CD4-positive, alpha-beta T cell treated with Interleukin-15 for 4 hours (primary cell): Measurements from ENCODE around the gene MLIP.
"Not testable (repeated sequence)": the region's sequence is repeated elsewhere in the genome, so short reads cannot be mapped to it uniquely, and the experiment has no call there.

Experiments
- DNase-seq: peaks from one replicate; pipeline ENCODE4 v3.0.0-alpha.2; 2020; ENCODE audit warnings: low spot score

Gene MLIP

GRCh38 chr6:54234539-54234938 is 123.3 kb downstream of the MLIP start:
- no peak for DNase-seq

- no peak for DNase-seq
Observed at GRCh38 chr6:54236984-54237383, 125.7 kb downstream of the MLIP start.

DNA sequence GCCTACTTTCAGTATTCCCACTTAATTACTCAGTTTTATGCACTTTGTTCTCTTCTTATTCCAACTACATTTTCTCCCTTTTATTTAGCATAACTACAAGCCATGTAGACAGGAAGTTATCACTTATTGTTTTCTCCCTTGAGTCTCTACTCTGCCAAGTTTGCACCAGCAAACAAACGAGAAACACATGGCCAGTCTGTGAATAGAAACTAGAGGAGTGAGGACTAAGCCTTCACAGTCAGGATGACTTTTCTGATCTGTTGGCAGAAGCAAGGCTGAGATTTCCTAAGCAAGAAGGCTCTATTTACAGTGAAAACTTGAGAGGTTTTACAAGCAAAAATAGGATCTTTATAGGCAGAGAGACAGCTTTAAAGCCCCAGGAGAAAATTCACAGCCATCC is 127.2 kb downstream of the MLIP start:
- no peak for DNase-seq

DNA sequence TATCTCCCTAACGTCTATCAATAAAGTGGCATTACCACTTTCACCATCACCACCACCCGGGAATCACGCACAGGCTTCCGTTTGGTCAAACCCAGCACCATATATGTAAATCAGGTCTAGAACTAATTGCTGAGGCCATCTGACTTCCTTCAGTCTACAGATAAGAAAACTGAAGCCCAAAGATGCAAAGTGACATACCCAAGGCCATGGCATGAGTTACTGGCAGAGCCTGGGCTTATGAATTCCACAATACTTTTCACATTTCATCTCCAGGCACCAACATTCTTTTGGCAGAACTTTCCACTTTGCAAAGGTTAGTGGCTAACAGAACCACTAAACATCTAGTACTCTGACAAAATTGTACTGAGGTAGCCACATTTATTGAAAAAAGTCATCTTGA is 132.5 kb downstream of the MLIP start:
- no peak for DNase-seq

- DNase-seq: no peak
Observed at GRCh38 chr6:54244430-54244829, 133.2 kb downstream of the MLIP start.

GRCh38 chr6:54245265-54245664 is 134.0 kb downstream of the MLIP start:
- no peak for DNase-seq

DNA sequence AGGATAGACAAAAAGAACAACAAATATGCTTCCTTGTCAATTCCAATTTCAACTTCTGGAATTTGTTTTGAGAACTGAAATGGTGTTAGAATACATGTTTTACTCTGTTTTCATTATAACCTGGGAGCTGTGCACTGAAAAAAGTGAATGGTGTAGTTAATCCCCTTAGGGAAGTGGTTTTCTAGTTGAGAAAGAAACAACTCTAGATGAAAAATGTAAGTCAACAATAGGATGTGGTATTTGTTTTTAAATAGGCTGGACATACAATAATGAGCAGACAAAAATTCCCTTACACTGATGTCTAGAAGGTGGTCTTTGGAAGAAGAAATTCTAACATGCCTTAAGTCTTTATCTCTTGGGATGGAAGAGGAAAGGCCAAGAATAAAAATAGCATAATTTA is 137.1 kb downstream of the MLIP start:
- DNase-seq: no peak

DNA sequence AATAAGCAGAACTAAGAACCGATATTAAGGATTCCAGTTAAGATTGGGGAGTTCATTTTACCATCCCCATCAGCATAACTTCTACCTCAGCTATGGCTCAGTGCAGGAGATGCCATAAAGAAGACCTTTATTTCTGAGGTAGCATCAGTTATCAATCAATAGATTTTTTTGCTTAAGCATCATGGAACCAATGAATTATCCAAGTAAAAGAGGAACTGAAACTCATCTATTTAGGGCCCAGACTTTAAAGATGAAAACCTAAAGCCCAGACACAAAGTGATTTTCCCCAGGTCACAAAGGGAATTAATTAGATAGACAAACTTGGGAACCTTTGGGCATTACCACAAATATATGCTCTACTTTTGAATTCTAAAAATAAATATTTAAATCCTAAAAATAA is 137.8 kb downstream of the MLIP start:
- DNase-seq: no peak

DNA sequence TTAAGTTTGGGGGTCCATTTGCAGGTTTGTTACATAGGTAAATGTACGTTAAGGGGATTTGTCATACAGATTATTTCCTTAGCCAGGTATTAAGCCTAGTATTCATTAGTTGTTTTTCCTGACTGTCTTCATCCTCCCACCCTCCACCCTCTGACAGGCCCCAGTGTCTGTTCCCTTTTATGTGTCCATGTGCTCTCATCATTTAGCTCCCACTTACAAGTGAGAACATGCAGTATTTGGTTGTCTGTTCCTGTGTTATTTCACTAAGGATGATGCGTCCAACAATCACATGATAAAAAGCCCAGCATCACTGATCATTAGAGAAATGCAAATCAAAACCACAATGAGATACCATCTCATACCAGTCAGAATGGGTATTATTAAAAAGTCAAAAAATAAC is 138.6 kb downstream of the MLIP start:
- DNase-seq: not testable (repeated sequence)

DNA sequence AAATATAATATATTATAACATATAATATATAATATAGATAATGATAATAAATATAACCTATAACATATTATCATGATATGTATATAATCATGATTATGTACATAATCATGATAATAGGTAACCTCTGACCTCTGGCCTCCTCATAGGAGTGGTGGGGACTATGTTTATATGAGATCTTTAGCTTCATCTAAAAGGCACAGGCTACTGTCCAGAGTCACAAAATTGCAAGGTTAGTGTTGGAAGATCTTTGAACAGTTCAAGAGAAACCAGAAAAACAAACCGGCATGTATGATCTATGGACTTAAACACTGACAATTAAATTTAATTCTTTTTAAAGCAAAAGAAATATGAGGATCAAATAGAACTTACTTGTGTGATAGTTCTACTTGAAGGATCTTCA is 141.3 kb downstream of the MLIP start:
- DNase-seq: no peak

- no peak for DNase-seq
Observed at GRCh38 chr6:54252916-54253315, 141.7 kb downstream of the MLIP start.

DNA sequence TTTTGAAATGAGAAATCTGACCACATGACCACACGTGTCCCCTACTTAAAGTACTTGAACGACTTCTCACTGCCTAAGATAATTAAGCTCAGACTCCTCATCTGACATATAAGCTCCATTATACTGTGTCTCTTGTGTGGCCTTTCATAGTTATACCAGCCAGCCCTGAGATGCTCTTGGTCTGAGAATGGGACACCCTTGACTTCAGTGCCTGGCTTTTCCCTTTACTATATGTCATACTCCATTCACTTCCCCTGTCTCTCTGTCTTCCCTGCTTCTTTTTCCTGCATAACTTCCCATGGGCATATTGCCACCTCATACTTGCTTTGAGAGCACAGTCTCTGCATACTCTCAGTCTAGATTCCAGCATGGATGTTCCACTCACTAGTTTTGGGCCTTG is 143.6 kb downstream of the MLIP start:
- DNase-seq: no peak

DNA sequence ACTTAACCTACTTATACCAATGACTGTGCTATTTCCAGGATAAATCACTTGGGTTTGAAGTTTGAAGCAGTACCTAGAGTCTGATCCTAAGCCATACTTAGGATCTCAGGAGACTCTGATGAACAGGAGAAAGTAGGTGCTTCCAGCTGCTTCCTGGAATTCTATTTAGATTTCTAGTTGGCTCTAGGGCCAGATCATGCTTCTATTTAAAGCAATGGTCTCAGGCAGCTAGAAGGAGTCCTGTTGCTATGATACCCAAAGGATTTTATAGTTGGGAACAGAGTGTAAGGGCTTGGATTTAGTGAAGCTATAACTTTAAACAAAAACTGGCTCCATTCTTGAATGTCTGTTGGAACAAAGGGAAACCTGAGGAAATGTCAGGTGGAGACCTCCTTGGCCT is 144.6 kb downstream of the MLIP start:
- no peak for DNase-seq

DNA sequence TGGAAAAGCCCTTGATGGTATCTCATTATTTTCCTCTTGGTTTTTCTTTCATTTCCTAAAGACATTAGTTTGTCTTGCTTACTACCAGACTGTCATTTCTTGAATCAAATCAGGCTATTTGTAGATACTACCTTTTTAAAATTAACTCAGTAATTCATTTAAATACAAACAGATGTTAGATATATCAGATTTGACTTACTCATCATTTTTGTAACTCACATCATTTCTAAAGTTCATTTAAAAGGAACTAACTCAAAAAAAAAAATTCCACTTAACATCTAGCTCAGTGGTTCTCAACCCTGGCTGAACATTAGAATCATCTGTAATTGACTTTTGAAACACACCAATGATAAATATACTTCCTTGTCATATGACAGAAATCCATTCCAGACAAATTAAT is 148.8 kb downstream of the MLIP start:
- no peak for DNase-seq

DNA sequence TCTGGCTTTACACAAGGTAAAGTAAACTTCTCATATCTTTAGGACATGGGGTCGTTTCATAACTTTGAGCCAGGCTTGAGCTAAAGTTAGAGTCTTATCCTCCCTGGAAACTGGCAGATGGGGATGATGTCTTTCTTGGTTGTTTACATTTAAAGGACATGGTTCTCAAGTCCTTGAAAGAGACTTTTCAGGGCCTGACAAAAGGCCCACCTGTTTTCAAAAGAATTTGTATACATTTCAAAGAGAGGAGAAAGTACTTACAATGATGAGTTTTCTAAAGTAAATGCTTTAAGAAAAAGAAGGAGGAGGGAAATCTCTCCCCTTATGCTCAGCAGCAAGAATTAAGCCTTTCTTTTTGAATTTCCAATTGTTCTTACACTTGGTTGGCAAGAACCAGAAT is 151.3 kb downstream of the MLIP start:
- DNase-seq: no peak

DNA sequence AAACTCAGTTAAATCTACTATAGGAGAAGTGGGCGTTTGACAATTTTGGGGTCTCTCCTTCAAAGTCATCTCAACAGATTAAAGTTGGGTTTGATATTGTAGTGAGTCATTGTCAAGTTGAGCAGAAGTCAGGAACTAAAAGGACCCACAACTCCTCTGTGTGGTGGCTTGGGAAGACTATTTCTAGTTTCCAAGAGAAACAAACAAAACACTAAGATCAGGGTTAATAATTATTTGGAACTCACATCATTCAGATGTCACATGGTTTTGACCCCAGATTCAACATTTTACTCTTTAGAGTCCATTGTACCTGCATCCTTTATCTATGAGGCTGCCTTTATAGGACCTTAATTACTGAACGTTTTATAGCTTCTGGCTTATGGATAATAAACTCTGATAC is 151.7 kb downstream of the MLIP start:
- DNase-seq: no peak

DNA sequence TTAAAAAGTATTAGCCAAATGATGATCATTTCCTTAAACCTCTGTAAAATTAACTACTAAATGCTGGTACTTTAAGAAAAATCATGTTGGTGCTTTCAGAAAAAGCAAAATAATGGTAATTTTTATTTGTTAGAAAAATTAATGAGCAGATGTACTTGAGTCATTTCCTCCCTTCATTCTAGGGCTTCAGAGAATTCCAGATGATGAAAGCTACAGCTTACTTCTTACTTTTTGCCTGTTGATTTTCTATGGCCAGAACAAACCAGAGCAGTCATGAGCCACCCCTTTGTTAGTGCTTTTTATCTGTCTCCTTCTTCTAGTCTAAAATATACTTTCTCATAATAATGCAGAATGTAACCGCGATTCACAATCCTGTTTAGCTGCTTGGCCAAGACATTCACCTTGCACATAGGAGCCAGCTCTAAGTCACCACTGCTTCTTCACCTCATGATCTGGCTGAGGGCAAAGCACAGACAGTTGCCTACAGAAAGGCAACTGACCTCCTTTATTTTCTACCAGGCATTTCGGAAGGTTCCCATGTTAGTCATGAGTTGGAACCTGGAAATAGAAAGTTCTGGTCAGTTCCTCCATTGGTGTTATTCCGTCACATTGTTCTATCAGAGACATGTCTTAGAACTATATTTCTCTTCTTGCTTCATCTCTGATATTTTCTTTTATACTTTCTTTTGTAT is 153.5 kb downstream of the MLIP start:
- no peak for DNase-seq

DNA sequence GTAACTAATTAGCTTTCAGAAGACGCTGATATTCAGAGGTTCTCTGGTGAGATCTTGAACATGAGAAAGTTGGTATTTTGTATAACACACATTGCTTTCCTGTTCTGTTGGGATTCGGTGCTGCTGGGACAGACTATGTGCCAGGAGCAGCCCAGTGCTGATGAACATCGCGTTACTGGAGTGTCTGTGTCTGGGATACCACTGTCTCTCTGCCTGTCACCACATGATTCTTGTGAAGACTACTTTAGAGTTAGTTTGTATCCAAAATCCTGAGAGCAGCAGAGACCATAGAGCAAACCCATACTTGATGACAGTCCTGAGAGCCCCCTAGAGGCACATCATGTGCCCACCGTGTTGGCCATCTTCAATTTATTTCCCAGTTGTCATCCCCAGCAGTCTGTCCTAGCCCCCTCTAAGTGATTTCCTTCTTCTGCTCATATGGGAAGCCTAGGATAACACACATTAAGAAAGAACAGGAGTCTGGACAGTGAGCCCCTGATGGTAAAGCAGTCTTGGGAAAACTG is 155.2 kb downstream of the MLIP start:
- no peak for DNase-seq

- DNase-seq: no peak
Observed at GRCh38 chr6:54267798-54268197, 156.6 kb downstream of the MLIP start.

GRCh38 chr6:54273214-54273820 is 162.1 kb downstream of the MLIP start:
- DNase-seq: no peak

GRCh38 chr6:54274383-54274782 is 163.1 kb downstream of the MLIP start:
- DNase-seq: no peak

GRCh38 chr6:54282186-54282585 is 170.9 kb downstream of the MLIP start:
- DNase-seq: no peak

GRCh38 chr6:54284161-54284860 is 173.1 kb downstream of the MLIP start:
- DNase-seq: no peak
